SK-N-SH (cell line): ENCODE results near the gene POLR1A.

ENCODE experiments used
- CTCF ChIP-seq: fragments of 200-600 bp; sonication (generic); IDR thresholded peaks from 2 replicates; pipeline ENCODE4 v1.6.1; 2017; ENCODE audit warnings: antibody characterized with exemption, mild to moderate bottlenecking, moderate library complexity
- MAX ChIP-seq: IDR thresholded peaks from 2 replicates; pipeline ENCODE4 v1.4.0; 2012; ENCODE audit warnings: low read depth
- POLR2AphosphoS5 ChIP-seq: IDR thresholded peaks from 2 replicates; pipeline ENCODE4 v1.6.1; 2012; ENCODE audit warnings: low read depth, low read length
- RCOR1 ChIP-seq: fragments of 150-350 bp; IDR thresholded peaks from 2 replicates; pipeline ENCODE4 v1.6.1; 2017; ENCODE audit warnings: antibody characterized with exemption, low read length
- TEAD4 ChIP-seq: IDR thresholded peaks from 2 replicates; pipeline ENCODE4 v1.4.0; 2012; ENCODE audit warnings: mild to moderate bottlenecking, borderline replicate concordance; ENCODE audit not compliant: insufficient read depth
- YY1 ChIP-seq: IDR thresholded peaks from 2 replicates; pipeline ENCODE4 v1.4.0; 2012; ENCODE audit warnings: low read depth, mild to moderate bottlenecking
- TF ChIP-seq, protein P1 (sequence below): fragments of 150-350 bp; IDR thresholded peaks from 2 replicates; pipeline ENCODE4 v1.6.1; 2016; ENCODE audit warnings: mild to moderate bottlenecking, low read depth, low read length

GRCh38 chr2:86054535-86055082, 51.1 kb downstream of the POLR1A start:
- TF ChIP-seq CTCF, result no peak
- no peak for TF ChIP-seq TEAD4
- TF ChIP-seq RCOR1, result no peak
- no peak for TF ChIP-seq YY1
- TF ChIP-seq, protein P1, sequence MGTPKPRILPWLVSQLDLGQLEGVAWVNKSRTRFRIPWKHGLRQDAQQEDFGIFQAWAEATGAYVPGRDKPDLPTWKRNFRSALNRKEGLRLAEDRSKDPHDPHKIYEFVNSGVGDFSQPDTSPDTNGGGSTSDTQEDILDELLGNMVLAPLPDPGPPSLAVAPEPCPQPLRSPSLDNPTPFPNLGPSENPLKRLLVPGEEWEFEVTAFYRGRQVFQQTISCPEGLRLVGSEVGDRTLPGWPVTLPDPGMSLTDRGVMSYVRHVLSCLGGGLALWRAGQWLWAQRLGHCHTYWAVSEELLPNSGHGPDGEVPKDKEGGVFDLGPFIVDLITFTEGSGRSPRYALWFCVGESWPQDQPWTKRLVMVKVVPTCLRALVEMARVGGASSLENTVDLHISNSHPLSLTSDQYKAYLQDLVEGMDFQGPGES, result no peak
- TF ChIP-seq MAX, result no peak
- no peak for TF ChIP-seq POLR2AphosphoS5
